HuH-7.5 (cell line): ENCODE data around the gene CXXC1.
"Not testable (repeated sequence)": the region's sequence is repeated elsewhere in the genome, so short reads cannot be mapped to it uniquely, and the experiment has no call there.

ENCODE experiments used
- DNase-seq: peaks from one replicate; pipeline ENCODE4 v3.0.0; 2011; ENCODE audit warnings: low spot score

Gene CXXC1

DNA sequence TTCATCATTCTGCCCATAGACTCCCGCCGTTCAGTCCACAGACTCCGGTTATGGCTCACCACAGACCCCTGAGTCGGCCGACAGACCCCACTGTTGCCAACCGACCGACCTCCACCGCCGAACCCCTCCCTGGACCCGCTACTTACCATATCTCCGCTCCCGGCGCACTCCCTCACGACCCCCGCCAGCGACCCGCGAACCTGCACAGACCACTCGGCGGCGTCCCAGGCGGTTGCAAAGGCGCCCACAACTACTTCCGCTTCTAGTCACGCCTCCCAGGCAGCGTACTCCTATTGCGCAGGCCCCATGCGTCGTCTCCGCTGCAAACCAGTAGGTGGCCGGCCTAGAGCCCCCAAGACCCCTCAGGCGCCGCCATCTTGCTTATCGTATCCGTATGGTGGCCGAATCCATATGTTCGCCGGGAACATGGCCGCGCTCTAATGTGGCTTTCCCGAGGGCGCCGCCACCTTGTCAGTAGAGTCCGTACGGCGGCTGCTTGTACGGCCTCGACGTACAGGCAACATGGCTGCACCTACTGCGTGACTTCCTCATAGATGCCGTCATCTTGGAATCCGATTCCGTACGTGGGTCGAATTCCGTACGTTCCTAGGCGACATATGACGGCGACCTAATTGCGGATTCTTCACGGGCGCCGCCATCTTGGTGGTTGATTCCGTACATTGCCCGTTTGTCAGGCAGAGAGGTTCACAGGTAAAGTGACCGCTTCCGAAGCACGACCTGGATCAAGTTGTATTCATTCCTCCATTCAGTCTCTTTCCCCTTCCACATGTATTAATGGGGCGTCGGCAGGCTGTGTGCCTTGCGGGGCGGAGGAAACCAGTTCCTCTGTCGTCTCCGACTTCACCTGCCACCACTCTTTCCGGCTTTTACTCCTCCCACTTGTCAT, at the start of gene CXXC1:
Gene CXXC1 (minus strand): TSS at position 252 of the 907 bp plus-strand sequence. CDS start 103 bp downstream, at position 149.
- peak; percentile 82 for DNase-seq

DNA sequence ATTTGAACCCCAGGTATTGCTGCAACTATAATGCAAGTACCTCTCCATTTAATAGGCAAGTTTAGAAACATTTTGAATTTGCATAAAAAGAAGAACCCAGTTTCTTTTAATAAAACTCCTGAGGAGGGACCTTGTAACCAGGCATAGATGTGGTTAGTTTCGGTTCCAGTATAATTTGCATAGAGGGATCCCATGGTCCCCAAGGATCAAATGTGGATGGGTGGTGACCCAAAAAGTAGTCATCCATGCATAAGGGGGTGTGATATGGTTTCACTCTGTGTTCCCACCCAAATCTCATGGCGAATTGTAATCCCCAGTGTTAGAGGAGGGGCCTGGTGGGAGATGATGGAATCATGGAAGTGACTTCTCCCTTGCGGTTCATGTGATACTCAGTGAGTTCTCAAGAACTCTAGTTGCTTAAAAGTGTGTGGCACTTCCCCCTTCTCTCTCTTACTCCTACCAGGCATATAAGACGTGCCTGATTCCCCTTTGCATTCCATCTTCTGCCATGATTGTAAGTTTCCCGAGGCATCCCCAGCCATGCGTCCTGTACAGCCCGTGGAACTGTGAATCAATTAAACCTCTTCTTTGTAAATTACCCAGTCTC, 47.2 kb upstream of the CXXC1 start:
- DNase-seq = no peak

DNA sequence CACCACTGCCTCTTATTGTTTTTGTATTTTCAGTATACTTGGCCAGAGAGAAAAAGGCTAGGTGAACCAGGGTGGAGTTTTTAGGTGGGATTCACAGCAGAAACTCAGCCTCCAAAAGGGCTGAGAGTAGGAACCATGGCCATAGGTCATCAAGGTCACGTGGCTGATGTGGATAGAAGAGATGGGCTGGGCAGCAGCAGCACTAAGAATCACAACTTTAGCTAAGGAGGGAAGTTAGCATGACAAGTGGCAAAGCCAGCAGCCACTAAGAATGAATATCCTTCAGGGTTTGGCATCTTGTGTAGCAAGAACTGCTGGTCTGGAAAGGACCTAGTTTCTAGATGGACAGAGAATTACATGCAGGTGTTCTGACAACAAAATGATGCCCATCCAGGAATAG, 44.2 kb upstream of the CXXC1 start:
- DNase-seq = no peak

DNA sequence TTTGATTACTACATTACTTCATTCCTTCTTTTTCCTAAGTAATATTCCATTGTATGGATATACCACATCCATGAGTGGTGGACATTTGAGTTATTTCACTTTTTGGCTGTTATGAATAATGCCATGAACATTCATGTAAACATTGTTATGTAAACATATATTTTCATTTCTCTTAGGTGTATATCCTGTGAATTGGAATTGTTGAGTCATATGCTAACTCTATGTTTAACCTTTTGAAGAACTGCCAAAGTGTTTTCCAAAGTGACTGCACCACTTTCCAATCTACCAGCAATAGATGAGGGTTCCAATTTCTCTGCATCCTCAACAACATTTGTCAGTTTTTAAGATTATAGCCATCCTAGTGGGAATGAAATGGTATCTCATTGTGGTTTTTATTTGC, 42.7 kb upstream of the CXXC1 start:
- DNase-seq = no peak

DNA sequence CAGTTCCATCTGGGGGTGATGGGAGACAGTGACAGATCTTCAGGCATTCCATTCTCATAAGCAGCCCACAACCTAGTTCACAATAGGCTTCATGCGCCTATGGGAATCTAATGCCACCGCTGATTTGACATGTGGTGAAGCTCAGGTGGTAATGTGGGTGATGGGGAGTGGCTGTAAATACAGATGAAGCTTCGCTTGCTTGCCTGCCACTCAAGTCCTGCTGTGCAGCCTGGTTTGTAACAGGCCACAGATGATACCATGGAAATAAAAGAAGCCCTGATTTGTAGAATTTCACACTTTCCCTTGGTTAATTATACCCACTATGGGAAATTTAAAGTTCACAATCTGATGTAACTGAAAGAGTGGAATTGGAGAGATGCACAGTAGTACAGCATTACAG, 40.5 kb upstream of the CXXC1 start:
- no peak for DNase-seq

DNA sequence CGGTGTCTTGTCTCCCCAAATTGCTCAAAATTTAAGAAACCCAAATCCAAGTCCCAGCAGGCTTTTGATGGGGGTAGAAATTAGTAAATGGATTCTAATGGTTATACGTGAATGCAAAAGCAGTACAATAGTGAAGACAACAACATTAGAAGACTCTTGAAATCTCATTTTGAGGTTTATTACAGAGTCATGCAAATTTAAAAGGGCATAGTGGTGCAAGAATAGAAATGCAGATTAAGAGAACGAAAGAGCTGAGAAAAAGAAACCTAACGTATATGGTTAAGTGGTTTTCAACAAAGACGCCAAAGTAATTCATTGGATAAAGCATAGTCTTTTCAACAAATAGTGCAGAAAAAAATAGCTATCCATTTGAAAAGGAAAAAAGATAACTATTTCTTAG, 33.2 kb upstream of the CXXC1 start:
- no peak for DNase-seq

DNA sequence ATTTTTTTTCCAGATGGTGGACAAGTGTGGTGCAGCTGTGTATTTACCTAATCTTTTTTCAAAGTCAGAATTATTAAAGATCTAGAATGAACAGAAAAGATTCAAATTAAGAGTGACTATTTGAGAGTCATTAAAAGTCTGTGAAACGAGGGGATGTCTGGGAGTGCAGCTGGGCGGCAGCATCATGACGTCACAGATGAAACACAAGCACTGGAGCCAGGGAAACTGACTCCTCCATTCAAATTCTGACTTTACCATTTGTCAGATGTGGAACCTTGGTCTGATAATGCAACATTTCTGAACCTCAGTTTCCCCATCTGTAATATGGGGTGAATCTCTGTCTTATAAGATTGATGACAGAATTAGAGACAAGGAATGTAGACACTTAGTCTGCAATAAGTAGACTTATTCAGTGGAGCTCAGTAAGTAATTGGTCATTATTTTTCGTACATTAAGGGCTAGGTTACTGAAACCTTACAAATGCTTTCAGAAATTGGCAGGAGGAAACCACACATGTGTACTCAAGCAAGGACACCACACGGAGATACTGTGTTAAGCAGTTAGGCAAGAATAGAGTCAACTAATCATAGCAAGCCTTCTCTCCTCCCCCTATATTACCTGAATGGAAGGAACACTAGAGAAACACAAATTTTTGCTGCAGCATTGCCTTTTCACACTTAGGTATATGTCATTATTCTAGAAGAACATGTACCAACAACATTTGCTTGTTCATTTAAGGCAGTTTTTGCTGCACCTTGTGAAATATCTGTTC, 27.8 kb upstream of the CXXC1 start:
- DNase-seq = no peak

DNA sequence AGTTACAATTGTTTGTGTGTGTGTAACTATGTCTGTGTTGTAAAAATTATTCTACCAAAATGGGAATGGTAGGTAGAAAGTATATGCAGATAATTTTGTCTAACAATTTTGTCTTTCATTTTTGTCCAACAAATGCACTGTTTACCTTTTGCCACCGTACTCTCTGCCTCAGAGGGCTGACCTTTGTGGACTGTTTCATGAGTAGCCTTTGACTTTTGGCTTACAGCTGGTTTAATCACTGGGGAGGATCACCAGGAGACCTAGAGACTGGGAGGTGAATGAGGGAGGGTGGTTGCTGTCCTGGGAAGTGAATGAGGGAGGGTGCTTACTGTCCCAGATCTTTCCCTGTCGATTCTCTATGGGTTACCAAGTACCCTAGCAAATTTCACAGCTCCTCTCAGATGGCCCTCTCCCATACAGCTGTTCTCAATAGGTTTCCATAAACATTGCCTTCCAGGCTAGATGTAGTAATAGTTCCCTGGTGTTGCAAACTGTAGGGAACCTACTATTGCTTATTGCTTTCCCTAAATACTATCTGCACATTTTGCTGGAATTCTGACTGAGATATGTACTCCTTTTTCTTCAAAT, 26.5 kb upstream of the CXXC1 start:
- DNase-seq = no peak

DNA sequence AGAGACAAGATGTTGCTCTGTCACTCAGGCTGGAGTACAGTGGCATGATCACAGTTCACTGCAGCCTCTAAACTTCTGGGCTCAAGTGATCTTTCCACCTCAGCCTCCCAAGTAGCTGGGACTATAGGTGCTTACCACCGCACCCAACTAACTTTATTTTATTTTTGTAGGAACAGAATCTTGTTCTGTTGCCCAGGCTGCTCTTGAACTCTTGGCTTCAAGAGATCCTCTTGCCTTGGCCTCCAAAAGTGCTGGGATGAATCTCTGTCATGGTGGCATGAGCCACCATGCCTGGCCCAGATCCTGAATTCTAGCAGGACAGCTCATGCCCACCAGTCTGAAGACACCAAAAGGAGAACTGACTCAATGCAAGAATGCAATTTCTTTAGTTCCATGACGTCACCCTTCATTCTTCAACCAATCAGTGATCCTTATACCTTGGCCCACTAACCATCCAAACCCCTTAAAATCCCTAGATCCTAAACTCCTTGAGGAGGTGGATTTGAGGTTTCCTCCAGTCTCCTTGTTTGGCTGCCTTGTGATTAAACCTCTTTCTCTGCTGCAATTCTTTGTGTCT, 25.6 kb upstream of the CXXC1 start:
- no peak for DNase-seq

DNA sequence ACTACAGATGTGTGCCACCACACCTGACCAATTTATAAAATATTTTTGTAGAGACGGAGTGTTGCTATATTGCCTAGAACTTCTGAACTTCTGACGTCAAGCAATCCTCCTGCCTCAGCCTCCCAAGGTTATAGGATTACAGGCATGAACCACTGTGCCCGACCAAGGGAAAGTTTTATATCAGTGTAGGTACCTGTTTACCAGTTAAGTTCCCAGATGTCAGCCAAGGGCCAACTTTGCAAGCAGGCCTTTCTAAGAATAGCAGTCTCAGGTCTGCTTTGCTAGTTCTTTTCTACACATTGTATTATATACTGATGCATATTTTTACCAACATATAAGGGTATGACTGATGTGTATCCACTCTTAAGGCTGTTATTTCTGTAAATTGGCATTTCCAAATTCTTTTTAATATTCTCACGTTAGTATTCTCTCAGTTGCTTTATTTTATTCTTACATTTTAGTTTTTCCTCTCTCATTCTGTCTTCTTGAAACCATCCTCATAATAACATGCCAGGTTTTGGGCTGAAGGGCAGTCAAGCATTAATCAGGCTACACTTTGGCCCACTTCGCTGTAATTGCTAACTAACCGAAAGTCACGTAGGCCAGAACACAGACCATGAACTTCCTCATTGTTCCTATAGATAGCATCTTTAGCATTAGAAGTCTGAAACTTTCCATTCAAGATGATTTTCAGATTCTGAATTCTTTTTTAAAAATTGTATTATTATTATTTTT, 25.0 kb upstream of the CXXC1 start:
- no peak for DNase-seq

DNA sequence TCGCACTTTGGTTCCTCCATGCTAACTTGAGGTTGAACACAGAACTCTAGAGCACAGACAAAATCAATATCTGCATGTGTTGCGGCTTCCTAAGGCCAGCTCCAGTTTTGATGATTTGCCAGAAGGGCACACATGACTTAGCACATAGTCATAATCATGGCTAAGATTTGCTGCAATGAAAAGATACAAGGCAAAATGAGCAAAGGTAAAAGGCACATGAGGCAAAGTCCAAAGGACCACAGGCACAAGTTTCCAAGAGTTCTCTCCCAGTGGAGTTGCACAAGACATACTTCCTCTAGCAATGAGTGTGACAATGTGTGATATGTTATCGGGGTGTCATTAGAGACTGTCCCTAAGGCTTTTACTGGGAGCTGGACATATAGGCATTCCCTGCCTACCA, 24.2 kb upstream of the CXXC1 start:
- DNase-seq = no peak

DNA sequence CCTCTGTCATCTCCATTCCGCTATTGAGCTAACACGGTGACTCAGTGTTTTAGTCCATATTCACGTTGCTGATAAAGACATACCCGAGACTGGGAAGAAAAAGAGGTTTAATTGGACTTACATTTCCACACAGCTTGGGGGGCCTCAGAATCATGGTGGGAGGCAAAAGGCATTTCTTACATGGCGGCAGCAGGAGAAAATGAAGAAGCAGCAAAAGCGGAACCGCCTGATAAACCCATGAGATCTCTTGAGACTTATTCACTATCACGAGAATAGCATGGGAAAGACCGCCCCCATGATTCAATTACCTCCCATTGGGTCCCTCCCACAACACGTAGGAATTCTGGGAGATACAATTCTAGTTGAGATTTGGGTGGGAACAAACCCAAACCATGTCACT, 22.6 kb upstream of the CXXC1 start:
- DNase-seq = no peak

DNA sequence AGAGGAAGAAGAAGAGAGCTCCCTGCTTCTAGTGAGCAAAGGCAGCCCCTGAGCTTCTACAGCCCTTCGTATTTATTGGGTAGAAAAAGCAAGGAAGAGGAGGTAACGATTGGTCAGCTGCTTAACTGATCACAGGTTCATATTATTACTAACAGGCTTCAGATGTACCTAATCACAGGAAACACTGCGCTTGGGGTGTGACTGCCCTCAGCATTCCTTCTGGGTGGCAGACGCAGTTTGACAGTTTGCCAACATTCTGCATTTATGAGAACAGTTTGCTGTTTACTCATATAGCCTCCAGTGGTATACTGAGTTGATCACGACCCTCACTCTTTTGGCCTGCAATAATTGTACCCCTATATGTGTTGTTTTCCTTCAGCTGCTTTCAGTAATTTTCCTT, 21.4 kb upstream of the CXXC1 start:
- not testable (repeated sequence) for DNase-seq

DNA sequence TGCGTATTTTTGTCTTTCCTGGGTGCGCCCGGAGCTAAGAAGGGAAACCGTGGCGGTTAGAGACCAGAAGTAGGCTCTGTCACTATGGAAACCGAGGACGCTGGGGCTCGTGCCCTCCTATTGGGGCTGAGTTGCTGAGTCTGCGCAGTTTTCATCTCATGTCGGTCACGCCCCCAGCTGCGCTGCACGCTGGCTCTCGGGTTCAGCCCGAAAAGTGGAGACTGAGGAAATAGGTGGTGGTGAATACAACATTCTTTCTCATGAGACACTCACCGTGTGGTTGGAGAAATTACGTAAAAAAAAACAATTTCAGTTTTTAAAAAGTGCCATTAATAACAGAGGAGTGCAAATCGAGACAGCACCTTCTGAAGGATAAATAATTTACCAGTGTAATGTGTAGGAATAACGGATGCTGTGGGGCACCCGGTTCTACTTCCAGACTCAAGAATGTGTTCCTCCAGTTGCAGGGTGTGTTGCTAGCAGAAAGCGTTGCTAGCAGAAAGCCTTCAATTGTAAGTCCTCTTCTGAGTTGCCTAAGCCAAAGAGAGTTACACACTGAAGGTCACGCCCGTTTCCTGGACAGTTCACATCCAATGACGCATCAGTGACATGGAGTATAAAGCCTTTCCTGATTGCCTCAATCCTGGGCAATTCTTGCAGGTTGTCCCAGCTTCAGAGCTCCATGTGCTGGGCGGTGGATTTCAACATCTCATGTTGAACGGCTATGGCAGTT, 20.4 kb upstream of the CXXC1 start:
- peak; percentile 84 for DNase-seq

DNA sequence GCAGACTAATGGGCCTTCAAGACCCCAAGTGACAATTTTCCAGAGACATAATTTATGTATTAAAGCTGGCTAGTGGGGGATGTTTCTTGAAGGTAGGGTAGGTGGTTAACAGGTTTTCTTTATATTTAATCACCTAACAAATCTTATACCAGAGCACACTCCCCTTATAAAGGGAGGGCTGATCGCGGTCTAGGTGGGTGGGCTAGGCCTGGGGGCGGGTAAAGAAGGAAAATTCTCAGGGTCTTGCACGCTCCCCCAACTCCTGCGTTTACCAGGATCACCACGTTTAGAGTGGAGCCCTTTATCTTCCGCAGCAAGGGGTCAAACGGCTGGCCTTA, 19.9 kb upstream of the CXXC1 start:
- DNase-seq = no peak

DNA sequence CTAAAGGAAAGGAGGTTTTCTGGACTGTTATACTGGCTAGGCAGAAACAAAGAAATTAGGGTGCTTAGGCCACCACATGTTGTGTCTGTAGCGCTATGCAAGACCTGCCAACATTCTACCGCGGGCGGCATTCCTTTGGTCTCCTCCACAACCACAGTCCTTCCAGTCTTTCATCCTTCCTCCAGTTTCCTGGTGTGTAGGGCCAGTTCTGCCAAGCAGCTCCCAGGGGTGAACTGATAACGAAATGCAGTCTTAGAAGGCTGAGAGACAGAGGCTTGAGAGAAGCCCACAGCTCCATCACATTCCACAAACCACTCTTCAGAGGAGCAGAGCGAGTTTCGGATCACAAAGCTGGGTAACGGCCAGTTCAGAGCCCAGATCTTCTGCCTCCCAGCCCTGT, 19.5 kb upstream of the CXXC1 start:
- DNase-seq = no peak

DNA sequence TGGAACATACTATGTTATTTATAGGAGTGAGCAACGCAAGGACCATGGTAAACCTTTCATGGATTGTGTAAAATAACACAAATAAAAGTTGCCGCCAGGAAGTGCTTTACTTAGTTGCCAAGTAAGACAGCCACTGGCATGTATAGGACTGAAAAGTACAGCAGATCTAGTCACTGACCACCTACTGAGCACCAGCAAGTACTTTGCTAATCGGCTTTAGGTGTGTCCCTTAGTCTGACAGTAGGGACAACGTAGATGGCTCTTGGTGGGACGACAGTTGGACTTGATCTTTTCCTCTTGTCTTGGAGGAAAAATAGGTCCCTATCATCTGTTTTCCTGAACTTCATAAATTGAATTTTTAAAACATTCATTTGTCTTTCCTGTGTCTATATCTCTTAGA, 13.6 kb upstream of the CXXC1 start:
- no peak for DNase-seq

DNA sequence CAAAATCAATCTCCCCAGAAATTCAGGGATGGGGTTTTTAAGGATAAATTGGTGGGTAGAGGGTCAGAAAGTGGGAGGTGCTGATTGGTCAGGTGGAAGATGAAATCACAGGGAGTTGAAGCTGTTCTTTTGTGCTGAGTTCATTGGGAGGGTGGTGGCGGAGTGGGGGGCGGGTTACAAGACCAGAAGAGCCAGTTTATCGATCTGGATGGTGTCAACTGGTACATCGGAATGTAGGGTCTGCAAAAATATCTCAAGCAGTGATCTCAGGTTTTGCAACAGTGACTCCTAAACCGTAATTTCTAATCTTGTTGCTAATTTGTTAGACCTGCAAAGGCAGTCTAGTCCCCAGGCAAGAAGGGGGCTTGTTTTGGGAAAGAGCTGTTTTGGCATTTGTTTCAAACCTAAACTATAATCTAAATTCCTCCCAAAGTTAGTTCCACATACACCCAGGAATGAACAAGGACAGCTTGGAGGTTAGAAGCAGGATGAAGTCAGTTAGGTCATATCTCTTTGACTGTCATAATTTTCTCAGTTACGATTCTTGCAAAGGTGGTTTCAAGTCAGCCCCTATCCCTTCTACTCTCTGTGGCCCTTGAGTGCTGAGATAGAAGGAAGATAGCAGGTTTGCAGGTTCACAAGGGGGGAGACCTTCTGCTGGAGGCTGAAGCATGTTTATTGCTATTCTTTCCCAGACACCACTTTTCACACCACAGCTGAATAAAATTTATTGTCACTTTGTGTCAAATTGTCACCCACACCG, 12.3 kb upstream of the CXXC1 start:
- no peak for DNase-seq

DNA sequence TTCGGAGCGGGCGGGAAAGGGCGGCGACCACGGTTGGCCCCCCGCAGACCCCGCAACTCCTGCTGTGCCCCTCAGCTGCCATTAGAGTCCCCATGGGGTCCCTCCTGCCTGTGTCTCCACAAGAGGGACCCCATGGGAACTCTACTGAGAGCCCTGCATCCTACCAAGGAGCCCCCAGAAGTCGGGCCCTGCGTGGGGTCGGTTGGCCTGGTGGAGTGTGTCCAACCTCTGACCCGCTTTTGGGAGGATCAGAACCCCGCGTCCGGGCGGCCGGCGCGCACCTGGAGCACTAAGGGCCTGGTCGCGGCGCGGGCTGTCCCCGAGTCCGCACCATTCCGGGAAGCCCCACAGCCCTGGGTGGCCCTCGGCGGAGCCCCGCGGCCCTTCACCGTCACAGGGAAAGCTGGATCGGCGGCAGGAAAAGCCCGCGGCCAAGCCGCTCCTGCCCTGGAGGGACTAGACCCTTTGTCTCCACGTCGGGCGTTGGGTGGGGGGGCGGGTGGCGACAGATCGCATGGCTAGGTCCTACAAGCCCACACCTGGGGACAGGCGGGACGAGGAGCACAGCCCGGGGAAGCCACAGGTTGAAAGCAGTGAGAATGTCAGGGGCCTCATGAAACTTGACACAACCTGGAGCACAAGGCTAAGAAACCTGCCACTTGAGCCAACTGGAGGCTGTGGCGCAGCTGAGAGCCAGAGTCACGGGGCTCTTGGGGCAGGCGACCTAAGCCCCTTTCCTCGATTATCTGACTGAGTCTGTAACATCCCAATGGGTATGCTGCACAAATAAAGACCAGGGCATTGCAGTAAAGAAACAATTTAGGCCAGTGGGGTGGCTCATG, 11.2 kb upstream of the CXXC1 start:
- no peak for DNase-seq
